Upper lobe of left lung (tissue), 6 donors: ENCODE measurements around the gene TDRD7. TPM values are rescaled to one million over a fixed set of nuclear protein-coding genes. Genes with fewer than 3 reads are reported as not detected.

Source experiments
- ATAC-seq, 2 donors: fragments of 200-7000 bp; cut with Tn5 transposase; one replicate each; pipeline ENCODE4 v1.9.1; 2022; ENCODE audit warnings: mild to moderate bottlenecking in 2 of 2, moderate library complexity in 2 of 2; ENCODE audit not compliant: low FRiP score in 2 of 2
- DNase-seq, 2 donors: peaks; one replicate each; pipeline ENCODE4 v3.0.0-alpha.2; 2019 to 2020
- H3K27ac ChIP-seq, 4 donors: fragments of 200-600 bp; sonication (generic); one replicate each; pipeline ENCODE4 v1.5.1; 2016 to 2019
- H3K27me3 ChIP-seq, 4 donors: fragments of 200-600 bp; sonication (generic); one replicate each; pipeline ENCODE4 v1.5.1; 2017 to 2019
- H3K36me3 ChIP-seq, 4 donors: fragments of 200-600 bp; sonication (generic); one replicate each; pipeline ENCODE4 v1.5.1; 2016 to 2019
- H3K4me1 ChIP-seq, 4 donors: fragments of 200-600 bp; sonication (generic); one replicate each; pipeline ENCODE4 v1.5.1; 2018 to 2019
- H3K4me3 ChIP-seq, 4 donors: fragments of 200-600 bp; sonication (generic); one replicate each; pipeline ENCODE4 v1.5.1; 2017 to 2019; ENCODE audit warnings: mild to moderate bottlenecking in 2 of 4, moderate library complexity in 1 of 4
- H3K9me3 ChIP-seq, 4 donors: fragments of 200-600 bp; sonication (generic); one replicate each; pipeline ENCODE4 v1.5.1; 2018 to 2019
- CTCF ChIP-seq, 6 experiments: fragments of 450-650 bp in 4 of 6; fragments of 200-600 bp in 2 of 6; sonication (generic) in 2 of 6; IDR thresholded peaks; one replicate each; pipeline ENCODE4 v1.5.1; 2016 to 2019; ENCODE audit warnings: antibody characterized with exemption in 6 of 6
- EP300 ChIP-seq, 4 donors: sonication (generic); formaldehyde crosslinking; IDR thresholded peaks; one replicate each; pipeline ENCODE4 v1.5.1; 2017; ENCODE audit warnings: antibody characterized with exemption in 4 of 4, control low read depth in 2 of 4
- POLR2A ChIP-seq, 4 donors: fragments of 450-650 bp; IDR thresholded peaks; one replicate each; pipeline ENCODE4 v1.5.1; 2016 to 2017; ENCODE audit warnings: antibody characterized with exemption in 4 of 4, mild to moderate bottlenecking in 2 of 4
- POLR2AphosphoS5 ChIP-seq, 2 donors: sonication (generic); formaldehyde crosslinking; IDR thresholded peaks; one replicate each; pipeline ENCODE4 v1.5.1; 2017; ENCODE audit warnings: antibody characterized with exemption in 2 of 2
- WGBS, 2 donors: methylation state at CpG; one replicate each; pipeline ENCODE4 v1.1.5; 2017 to 2018; 5-methylcytosine and 5-hydroxymethylcytosine counted together
- total RNA-seq, 6 donors: library from RNA; depleted of rRNA in 4 of 6; stranded (reverse); fragments of >200 nt in 4 of 6; gene quantifications; one replicate each; pipeline versions ENCODE4 v1.1.0 to v1.2.1, GENCODE V29; 2016 to 2021
- donor health status: DM: no; HTN: no; CAD: no; lungs with moderate emphysema.
- donor health status: DM: no; HTN: yes; CAD: no; lungs with severe emphysema.

TDRD7 gene
- total RNA-seq, 6 donors from 2014 or later, result 9.0 to 21.0 (median 15.3) TPM

GRCh38 chr9:97364769-97365490 is 47.0 kb upstream of the TDRD7 start:
- no peak for TF ChIP-seq CTCF (IDR thresholded peaks at IDR 0.05)
- no peak for TF ChIP-seq POLR2AphosphoS5 (IDR thresholded peaks at IDR 0.05)
- no peak for TF ChIP-seq POLR2A (IDR thresholded peaks at IDR 0.05)
- TF ChIP-seq EP300 (IDR thresholded peaks at IDR 0.05), result no peak
- no peaks in the 10 kb centered on the region for H3K4me1 ChIP-seq
- no peak overlapping the region for H3K27ac ChIP-seq
- H3K9me3 ChIP-seq, result no peaks in the 10 kb centered on the region
- H3K27me3 ChIP-seq, result no peaks in the 10 kb centered on the region
- no peak for DNase-seq
- no peak overlapping the region for H3K4me3 ChIP-seq
- no peak for ATAC-seq
- 88 to 89% methylated on average over 8 of the region's 8 CpGs for WGBS, 2 donors
- peaks cover 0 to 6% (median 3%) of the 10 kb centered on the region in 4 donors for H3K36me3 ChIP-seq

- peaks cover 0 to 6% (median 2%) of the 10 kb centered on the region in 4 donors for H3K36me3 ChIP-seq
Measured at GRCh38 chr9:97365634-97366033, 46.3 kb upstream of the TDRD7 start.

GRCh38 chr9:97366476-97366875 is 45.4 kb upstream of the TDRD7 start:
- no peak for TF ChIP-seq POLR2AphosphoS5 (IDR thresholded peaks at IDR 0.05)
- no peak for TF ChIP-seq CTCF (IDR thresholded peaks at IDR 0.05)
- no peak for TF ChIP-seq POLR2A (IDR thresholded peaks at IDR 0.05)
- TF ChIP-seq EP300 (IDR thresholded peaks at IDR 0.05), result no peak
- ATAC-seq, result no peak
- Histone ChIP-seq H3K4me3 (no peak overlapping the region), H3K27ac (no peak overlapping the region), H3K36me3 (peaks cover 0 to 6% (median 4%) of the 10 kb centered on the region in 4 donors), H3K27me3 (no peaks in the 10 kb centered on the region), H3K9me3 (no peaks in the 10 kb centered on the region), H3K4me1 (no peaks in the 10 kb centered on the region)
- 95% methylated on average over 6 to 10 of the region's 10 CpGs for WGBS, 2 donors
- no peak for DNase-seq

More at GRCh38 chr9:97365634-97366033, 46.3 kb upstream of the TDRD7 start:
- no peaks in the 10 kb centered on the region for H3K9me3 ChIP-seq
- no peaks in the 10 kb centered on the region for H3K27me3 ChIP-seq
- no peak for TF ChIP-seq CTCF (IDR thresholded peaks at IDR 0.05)
- no peak for TF ChIP-seq POLR2A (IDR thresholded peaks at IDR 0.05)
- no peak for TF ChIP-seq EP300 (IDR thresholded peaks at IDR 0.05)
- TF ChIP-seq POLR2AphosphoS5 (IDR thresholded peaks at IDR 0.05), result no peak
- ATAC-seq (no peak), DNase-seq (no peak)
- no peak overlapping the region for H3K27ac ChIP-seq
- no peaks in the 10 kb centered on the region for H3K4me1 ChIP-seq
- WGBS, 2 donors, result 83 to 87% methylated on average over 4 to 5 of the region's 5 CpGs
- no peak overlapping the region for H3K4me3 ChIP-seq

GRCh38 chr9:97366889-97367288 is 45.0 kb upstream of the TDRD7 start:
- ATAC-seq (no peak), DNase-seq (no peak)
- Histone ChIP-seq H3K36me3 (peaks cover 0 to 7% (median 3%) of the 10 kb centered on the region in 4 donors), H3K4me3 (no peak overlapping the region), H3K4me1 (no peaks in the 10 kb centered on the region), H3K27ac (no peak overlapping the region), H3K9me3 (no peaks in the 10 kb centered on the region), H3K27me3 (no peaks in the 10 kb centered on the region)
- no peak for TF ChIP-seq EP300 (IDR thresholded peaks at IDR 0.05)
- WGBS, 2 donors, result 52 to 54% methylated on average over 2 of the region's 2 CpGs

GRCh38 chr9:97367729-97368128 is 44.2 kb upstream of the TDRD7 start:
- ATAC-seq, result no peak
- 85 to 97% methylated on average over 3 of the region's 3 CpGs for WGBS, 2 donors
- no peaks in the 10 kb centered on the region for H3K4me1 ChIP-seq

More at GRCh38 chr9:97367729-97368128, 44.2 kb upstream of the TDRD7 start:
- Histone ChIP-seq H3K27ac (no peak overlapping the region), H3K9me3 (no peaks in the 10 kb centered on the region), H3K36me3 (peaks cover 0 to 8% (median 3%) of the 10 kb centered on the region in 4 donors), H3K27me3 (no peaks in the 10 kb centered on the region), H3K4me3 (no peak overlapping the region)
- no peak for DNase-seq
- no peak for TF ChIP-seq CTCF (IDR thresholded peaks at IDR 0.05)
